Measurements from ENCODE around the gene OR5K1. TPM values are rescaled to one million over a fixed set of nuclear protein-coding genes. Genes with fewer than 3 reads are reported as not detected.

The OR5K1 gene
- total and polyA plus RNA-seq, 2 of the 8 experiments (the other 6 are each of a cell fraction or from before 2014, with no cell fraction given) = not detected

GRCh38 chr3:98460220-98460619 is 2.8 kb upstream of the OR5K1 start:
- Histone ChIP-seq H3K23me2 (ENCODE audit: low read depth, low read length) (no peaks in the 10 kb centered on the region; the same call in 1 of the 2 replicates), H3K79me2 (ENCODE audit: control insufficient read depth in 1 of 2, insufficient read depth in 2 of 2, low read length in 2 of 2) (no peaks in the 10 kb centered on the region), H3K56ac (replicated peaks; ENCODE audit: insufficient read length, low read depth, low read length) (no peak overlapping the region), H2AFZ (ENCODE audit: low read length) (no peak overlapping the region), H4K5ac (ENCODE audit: insufficient read length, low read depth, low read length) (no peak overlapping the region), H4K8ac (ENCODE audit: extremely low read depth, insufficient read depth, low read length) (no peak overlapping the region), H4K20me1 (replicated peaks in 1 of 2; ENCODE audit: control insufficient read depth in 1 of 2, insufficient read depth in 2 of 2, low read length in 2 of 2) (no peaks in the 10 kb centered on the region), H3K36me3 (ENCODE audit: control insufficient read depth in 2 of 4, insufficient read depth in 4 of 4, low read length in 3 of 4) (no peaks in the 10 kb centered on the region), H2BK15ac (ENCODE audit: low read length) (no peak overlapping the region), H2BK120ac (replicated peaks; ENCODE audit: low read depth, low read length) (no peak overlapping the region), H4K91ac (replicated peaks; ENCODE audit: insufficient read length, low read length) (no peak overlapping the region), H3K27me3 (replicated peaks in 1 of 4; ENCODE audit: control insufficient read depth in 3 of 4, extremely low read depth in 1 of 4, insufficient read depth in 3 of 4, low read length in 3 of 4) (no peaks in the 10 kb centered on the region), H2BK20ac (ENCODE audit: low read length) (no peak overlapping the region), H3K4ac (replicated peaks; ENCODE audit: insufficient read length, low read depth, low read length) (no peak overlapping the region), H3K4me3 (ENCODE audit: extremely low read depth in 1 of 4, insufficient read depth in 2 of 4, low read depth in 3 of 4, low read length in 4 of 4) (no peak overlapping the region), H2AK5ac (ENCODE audit: low read depth, low read length) (no peak overlapping the region), H3K4me1 (replicated peaks in 1 of 4; ENCODE audit: control insufficient read depth in 3 of 4, insufficient read depth in 4 of 4, low read length in 3 of 4) (no peaks in the 10 kb centered on the region), H3K9ac (replicated peaks in 1 of 4; ENCODE audit: extremely low read depth in 1 of 4, low read depth in 3 of 4, low read length in 3 of 4) (no peak overlapping the region), H3K4me2 (ENCODE audit: insufficient read depth in 1 of 2, low read depth in 2 of 2, low read length in 2 of 2) (no peak overlapping the region), H3K27ac (ENCODE audit: low read depth, low read length) (no peak overlapping the region), H3K79me1 (ENCODE audit: low read depth, low read length) (no peaks in the 10 kb centered on the region), H3K23ac (ENCODE audit: insufficient read length) (no peak overlapping the region), H2BK12ac (ENCODE audit: low read depth, low read length) (no peak overlapping the region), H3K9me3 (ENCODE audit: insufficient read depth in 2 of 2, low read depth in 1 of 2, low read length in 1 of 2) (0 out of 4 replicates have a peak, but pooled peaks cover 0 to 4% of the 10 kb centered on the region in 2 experiments), H3K14ac (ENCODE audit: insufficient read length) (no peak overlapping the region), H2BK5ac (ENCODE audit: low read depth, low read length) (no peak overlapping the region), H3K18ac (ENCODE audit: extremely low read depth, low read length) (no peak overlapping the region)
- POLR2A ChIA-PET (ENCODE audit: partially characterized antibody) = no interaction called here
- no peak for DNase-seq (ENCODE audit: low read depth in 1 of 2, low spot score in 2 of 2)
- FAIRE-seq = no peak
- CTCF ChIA-PET (ENCODE audit: partially characterized antibody) = interaction anchor here (0.6 kb wide), 1 partner anchor 11 kb away, joined by 3 read pairs; no protein-coding TSS in a partner anchor
- TF ChIP-seq CREB1 (IDR thresholded peaks at IDR 0.05) (no peak), TCF12 (IDR thresholded peaks at IDR 0.05; ENCODE audit: low read depth, low read length) (no peak), TEAD4 (IDR thresholded peaks at IDR 0.05; ENCODE audit: low read depth, low read length) (no peak), RAD21 (IDR thresholded peaks at IDR 0.05 in 1 of 2, conservative IDR thresholded peaks at IDR 0.05 in 1 of 2; ENCODE audit: low read depth in 2 of 2, low read length in 2 of 2) (no peak), SIN3A (conservative IDR thresholded peaks at IDR 0.05 in 1 of 2, IDR thresholded peaks at IDR 0.05 in 1 of 2; ENCODE audit: low read depth in 1 of 2, low read length in 2 of 2) (no peak), SP4 (IDR thresholded peaks at IDR 0.05; ENCODE audit: low read length) (no peak), ZNF274 (IDR thresholded peaks at IDR 0.05; ENCODE audit: borderline replicate concordance, extremely low read depth, low read length) (no peak), JUND (IDR thresholded peaks at IDR 0.05; ENCODE audit: low read length) (no peak)

Measured in H1 (cell line).